ENCODE measurements around the gene EIF4A2.

DNA sequence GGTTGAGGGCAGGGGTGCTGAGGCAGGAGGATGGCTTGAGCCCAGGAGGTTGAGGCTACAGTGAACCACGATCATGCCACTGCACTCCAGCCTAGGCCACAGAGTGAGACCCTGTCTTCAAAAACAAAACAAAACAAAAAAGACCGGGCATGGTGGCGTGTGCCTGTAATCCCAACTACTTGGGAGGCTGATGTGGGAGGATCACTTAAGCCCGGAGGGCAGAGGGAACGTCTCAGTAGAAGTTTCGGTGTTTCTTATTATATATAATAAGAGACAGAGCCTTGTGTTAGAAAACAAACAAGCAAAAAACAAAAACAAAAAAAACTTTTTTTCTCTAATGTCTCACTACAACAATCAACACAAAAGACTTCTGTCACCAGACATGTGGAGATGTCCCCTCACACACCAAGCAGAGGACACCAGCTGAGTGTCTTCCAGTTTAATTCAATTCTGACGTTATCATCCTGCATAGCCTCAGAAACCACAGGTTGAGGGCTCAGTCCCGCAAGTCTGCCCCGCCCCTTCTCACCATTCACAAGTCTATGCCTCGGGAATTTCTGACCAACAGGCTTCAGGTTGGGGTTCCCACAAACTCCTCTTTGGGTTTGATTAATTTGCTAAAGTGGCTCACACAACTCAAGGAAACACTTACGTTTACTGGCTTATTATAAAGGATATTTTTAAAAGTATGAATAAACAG is 24.0 kb upstream of the EIF4A2 start:
- TF ChIP-seq RXRB (CRISPR knock-in tag; IDR thresholded peaks at IDR 0.05; ENCODE audit: borderline replicate concordance) = no peak
- TF ChIP-seq POLR2A (IDR thresholded peaks at IDR 0.05; ENCODE audit: insufficient read depth in 1 of 2, low read depth in 2 of 2, low read length in 2 of 2) = no peak
- TF ChIP-seq, protein P1, sequence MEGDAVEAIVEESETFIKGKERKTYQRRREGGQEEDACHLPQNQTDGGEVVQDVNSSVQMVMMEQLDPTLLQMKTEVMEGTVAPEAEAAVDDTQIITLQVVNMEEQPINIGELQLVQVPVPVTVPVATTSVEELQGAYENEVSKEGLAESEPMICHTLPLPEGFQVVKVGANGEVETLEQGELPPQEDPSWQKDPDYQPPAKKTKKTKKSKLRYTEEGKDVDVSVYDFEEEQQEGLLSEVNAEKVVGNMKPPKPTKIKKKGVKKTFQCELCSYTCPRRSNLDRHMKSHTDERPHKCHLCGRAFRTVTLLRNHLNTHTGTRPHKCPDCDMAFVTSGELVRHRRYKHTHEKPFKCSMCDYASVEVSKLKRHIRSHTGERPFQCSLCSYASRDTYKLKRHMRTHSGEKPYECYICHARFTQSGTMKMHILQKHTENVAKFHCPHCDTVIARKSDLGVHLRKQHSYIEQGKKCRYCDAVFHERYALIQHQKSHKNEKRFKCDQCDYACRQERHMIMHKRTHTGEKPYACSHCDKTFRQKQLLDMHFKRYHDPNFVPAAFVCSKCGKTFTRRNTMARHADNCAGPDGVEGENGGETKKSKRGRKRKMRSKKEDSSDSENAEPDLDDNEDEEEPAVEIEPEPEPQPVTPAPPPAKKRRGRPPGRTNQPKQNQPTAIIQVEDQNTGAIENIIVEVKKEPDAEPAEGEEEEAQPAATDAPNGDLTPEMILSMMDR (CRISPR knock-in tag; IDR thresholded peaks at IDR 0.05) = no peak
- TF ChIP-seq POLR2G (IDR thresholded peaks at IDR 0.05; ENCODE audit: low read depth, low read length) = no peak
- TF ChIP-seq, protein P2, sequence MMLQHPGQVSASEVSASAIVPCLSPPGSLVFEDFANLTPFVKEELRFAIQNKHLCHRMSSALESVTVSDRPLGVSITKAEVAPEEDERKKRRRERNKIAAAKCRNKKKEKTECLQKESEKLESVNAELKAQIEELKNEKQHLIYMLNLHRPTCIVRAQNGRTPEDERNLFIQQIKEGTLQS (CRISPR knock-in tag; IDR thresholded peaks at IDR 0.05) = no peak
- TF ChIP-seq ZNF12 (CRISPR knock-in tag; IDR thresholded peaks at IDR 0.05) = no peak
- no peak for TF ChIP-seq EP300 (IDR thresholded peaks at IDR 0.05; ENCODE audit: low read depth in 2 of 2, low read length in 2 of 2)
- TF ChIP-seq EP300 (CRISPR knock-in tag; IDR thresholded peaks at IDR 0.05; ENCODE audit: borderline replicate concordance) = no peak
- TF ChIP-seq JUND (CRISPR knock-in tag; IDR thresholded peaks at IDR 0.05) = no peak
- no peak for TF ChIP-seq TAF1 (CRISPR knock-in tag; IDR thresholded peaks at IDR 0.05)
- TF ChIP-seq, protein P3, sequence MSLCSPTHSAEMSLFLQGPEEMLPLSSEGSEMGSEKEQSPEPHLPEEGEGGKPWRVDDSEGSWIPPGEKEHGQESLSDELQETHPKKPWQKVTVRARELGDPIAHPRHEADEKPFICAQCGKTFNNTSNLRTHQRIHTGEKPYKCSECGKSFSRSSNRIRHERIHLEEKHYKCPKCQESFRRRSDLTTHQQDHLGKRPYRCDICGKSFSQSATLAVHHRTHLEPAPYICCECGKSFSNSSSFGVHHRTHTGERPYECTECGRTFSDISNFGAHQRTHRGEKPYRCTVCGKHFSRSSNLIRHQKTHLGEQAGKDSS (CRISPR knock-in tag; IDR thresholded peaks at IDR 0.05; ENCODE audit: borderline replicate concordance, low read depth) = no peak
